IMR-90 (cell line): ENCODE results near the gene BANP. TPM values are rescaled to one million over a fixed set of nuclear protein-coding genes. Genes with fewer than 3 reads are reported as not detected.
"Not testable (repeated sequence)": the region's sequence is repeated elsewhere in the genome, so short reads cannot be mapped to it uniquely, and the experiment has no call there.

Source experiments
- ATAC-seq: fragments of 200-7000 bp; cut with Tn5 transposase; 2 replicates; pipeline ENCODE4 v1.9.1; 2020; ENCODE audit warnings: low read depth, mild to moderate bottlenecking, moderate library complexity
- BruUV-seq: library from RNA; stranded (reverse); fragments of 400-500 nt; replicated peaks from 2 replicates; lab custom pipeline; 2021; lab: Mats Ljungman, UMichigan
- CTCF ChIA-PET: fragments of 300-600 bp; formaldehyde crosslinking; extraction: SDS; loops from one replicate; lab custom pipeline; 2021; ENCODE audit warnings: antibody characterized with exemption; lab: Yijun Ruan, JAX
- POLR2A ChIA-PET: fragments of 300-600 bp; sonication (Branson Sonifier 250); formaldehyde crosslinking; loops from one replicate; lab custom pipeline; 2022; ENCODE audit warnings: antibody characterized with exemption; ENCODE audit not compliant: unreplicated experiment; lab: Charles Lee
- DNase-seq: peaks from one replicate; pipeline ENCODE4 v3.0.0; 2013
- H2AFZ ChIP-seq: replicated peaks from 2 replicates; pipeline ENCODE3; 2013; ENCODE audit warnings: low read length, mild to moderate bottlenecking; ENCODE audit not compliant: poor library complexity
- H2AK5ac ChIP-seq: 2 replicates; pipeline ENCODE4 v1.6.1; 2013; ENCODE audit warnings: low read depth, low read length, inconsistent platforms
- H2AK9ac ChIP-seq: replicated peaks from 2 replicates; pipeline ENCODE3; 2013; ENCODE audit warnings: mild to moderate bottlenecking, low read depth, low read length, moderate library complexity; ENCODE audit not compliant: poor library complexity
- H2BK120ac ChIP-seq: 2 replicates; pipeline ENCODE4 v1.6.1; 2013; ENCODE audit warnings: low read depth, low read length, inconsistent platforms
- H2BK15ac ChIP-seq: 3 replicates; pipeline ENCODE4 v1.6.1; 2013; ENCODE audit warnings: low read depth, low read length, inconsistent platforms
- H2BK20ac ChIP-seq: 2 replicates; pipeline ENCODE4 v1.6.1; 2013; ENCODE audit warnings: low read depth, mild to moderate bottlenecking, inconsistent platforms, low read length, moderate library complexity
- H2BK5ac ChIP-seq: 2 replicates; pipeline ENCODE4 v1.6.1; 2013; ENCODE audit warnings: mild to moderate bottlenecking, low read depth, low read length, inconsistent platforms; ENCODE audit not compliant: poor library complexity, severe bottlenecking
- H3K14ac ChIP-seq: replicated peaks from 2 replicates; pipeline ENCODE4 v1.6.1; 2013; ENCODE audit warnings: low read depth, low read length, inconsistent platforms
- H3K18ac ChIP-seq: 2 replicates; pipeline ENCODE4 v1.6.1; 2013; ENCODE audit warnings: low read depth, low read length, control low read depth
- H3K23ac ChIP-seq: 2 replicates; pipeline ENCODE4 v1.6.1; 2013; ENCODE audit warnings: low read depth, low read length, inconsistent platforms
- H3K27ac ChIP-seq: 2 replicates; pipeline ENCODE4 v1.5.1; 2013; ENCODE audit warnings: mild to moderate bottlenecking, control low read depth, low read length; ENCODE audit not compliant: insufficient read depth
- H3K27me3 ChIP-seq: 2 replicates; pipeline ENCODE4 v1.6.1; 2013; ENCODE audit warnings: low read length; ENCODE audit not compliant: control insufficient read depth, insufficient read depth
- H3K36me3 ChIP-seq: 2 replicates; pipeline ENCODE4 v1.6.1; 2013; ENCODE audit warnings: low read length, mixed read lengths; ENCODE audit not compliant: control insufficient read depth, insufficient read depth
- H3K4ac ChIP-seq: 2 replicates; pipeline ENCODE4 v1.6.1; 2013; ENCODE audit warnings: low read depth, low read length, inconsistent platforms
- H3K4me1 ChIP-seq: 2 replicates; pipeline ENCODE4 v1.6.1; 2013; ENCODE audit warnings: low read length, mixed read lengths; ENCODE audit not compliant: control insufficient read depth, insufficient read depth
- H3K4me2 ChIP-seq: 2 replicates; pipeline ENCODE4 v1.6.1; 2013; ENCODE audit warnings: low read depth, mild to moderate bottlenecking, control low read depth, low read length, moderate library complexity
- H3K4me3 ChIP-seq: 2 replicates; pipeline ENCODE4 v1.5.1; 2013; ENCODE audit warnings: low read depth, mild to moderate bottlenecking, control low read depth, low read length, moderate library complexity; ENCODE audit not compliant: insufficient read depth
- H3K56ac ChIP-seq: 2 replicates; pipeline ENCODE4 v1.6.1; 2013; ENCODE audit warnings: low read length, inconsistent platforms; ENCODE audit not compliant: insufficient read depth; ENCODE audit errors: extremely low read depth
- H3K79me1 ChIP-seq, 2 experiments: 2 replicates each; pipeline ENCODE4 v1.6.1; 2013; ENCODE audit warnings: low read length in 2 of 2, inconsistent platforms in 1 of 2, low read depth in 1 of 2
- H3K9ac ChIP-seq: 2 replicates; pipeline ENCODE4 v1.6.1; 2013; ENCODE audit warnings: low read depth, low read length, control low read depth
- H3K9me1 ChIP-seq: 2 replicates; pipeline ENCODE4 v1.6.1; 2013; ENCODE audit warnings: low read length, inconsistent platforms; ENCODE audit not compliant: insufficient read depth
- H3K9me3 ChIP-seq: 2 replicates; pipeline ENCODE4 v1.6.1; 2013; ENCODE audit warnings: low read length; ENCODE audit not compliant: control insufficient read depth, insufficient read depth
- H4K20me1 ChIP-seq: 2 replicates; pipeline ENCODE4 v1.6.1; 2013; ENCODE audit warnings: low read length, inconsistent platforms; ENCODE audit not compliant: insufficient read depth
- H4K5ac ChIP-seq: 2 replicates; pipeline ENCODE4 v1.6.1; 2013; ENCODE audit warnings: mild to moderate bottlenecking, low read depth, low read length, control low read depth
- H4K8ac ChIP-seq, 2 experiments: 2 replicates each; pipeline ENCODE4 v1.6.1; 2013; ENCODE audit warnings: low read depth in 2 of 2, low read length in 2 of 2, control low read depth in 1 of 2, inconsistent platforms in 1 of 2
- H4K91ac ChIP-seq: 2 replicates; pipeline ENCODE4 v1.6.1; 2013; ENCODE audit warnings: low read depth, low read length, inconsistent platforms; ENCODE audit not compliant: insufficient read depth
- WGBS, 2 experiments: methylation state at CpG; one replicate each; pipeline versions ENCODE4 v1.1.5 to v1.1.7; 2013; ENCODE audit warnings: missing lambda C conversion rate in 2 of 2; ENCODE audit not compliant: insufficient read length in 1 of 2; ENCODE audit errors: extremely low coverage in 2 of 2; 5-methylcytosine and 5-hydroxymethylcytosine counted together
- dilution Hi-C: fragments of 300-500 bp; cut with HindIII; formaldehyde crosslinking; loops from one replicate; pipeline ENCODE4 v1.14.3; 2018; ENCODE audit warnings: low sequenced_read_pairs; ENCODE audit not compliant: unreplicated experiment
- in situ Hi-C: fragments of 300-500 bp; cut with MboI; formaldehyde crosslinking; loops from 3 replicates; pipeline ENCODE4 v1.14.3; 2019; ENCODE audit warnings: low sequenced_read_pairs, inconsistent platforms, mixed read lengths
- intact Hi-C: fragments of 100-400 bp; cut with micrococcal nuclease; formaldehyde crosslinking; loops from 2 replicates; pipeline ENCODE4 v1.10.0; 2022
- polyA plus RNA-seq, 3 experiments: library from polyadenylated mRNA; depleted of rRNA; stranded (reverse); fragments of >200 nt; gene quantifications; 2 replicates each; pipeline ENCODE4 v1.2.3, GENCODE V29; 2012; ENCODE audit warnings: low replicate concordance in 1 of 3
- total RNA-seq: library from RNA; depleted of rRNA; stranded (reverse); fragments of >200 nt; gene quantifications from 2 replicates; pipeline ENCODE4 v1.2.3, GENCODE V29; 2012

BANP gene
- total and polyA plus RNA-seq, 2 of the 4 experiments (the other 2 are of a cell fraction): 17.4 to 17.9 TPM

DNA sequence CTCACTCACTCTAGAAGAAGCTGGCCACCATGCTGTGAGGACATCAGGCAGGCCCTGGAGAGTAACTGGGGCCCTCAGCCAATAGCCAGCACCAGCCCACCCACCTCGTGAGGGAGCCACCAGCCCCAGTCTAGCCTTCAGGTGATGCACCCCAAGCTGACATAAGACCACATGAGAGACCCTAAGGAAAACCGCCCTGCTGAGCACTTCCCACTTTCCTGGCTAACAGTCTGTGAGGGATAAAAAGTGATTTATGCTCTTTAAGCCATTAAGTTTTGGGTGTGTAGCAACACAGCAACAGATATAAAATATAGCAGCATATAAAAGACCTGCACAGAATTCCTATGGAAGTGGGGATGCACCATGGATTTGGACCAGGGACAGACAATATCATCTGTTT is 145.4 kb downstream of the BANP start:
- H2AK9ac ChIP-seq, H2BK120ac ChIP-seq, H2BK20ac ChIP-seq, H2BK5ac ChIP-seq, H3K9ac ChIP-seq, intact Hi-C loops, H4K5ac ChIP-seq, H4K20me1 ChIP-seq, H3K9me1 ChIP-seq, POLR2A ChIA-PET, DNase-seq, H3K4me1 ChIP-seq, H3K18ac ChIP-seq, H3K79me1 ChIP-seq, H4K8ac ChIP-seq, H3K4me3 ChIP-seq, dilution Hi-C loops, in situ Hi-C loops, H3K36me3 ChIP-seq, H4K91ac ChIP-seq, CTCF ChIA-PET, H2BK15ac ChIP-seq, H2AK5ac ChIP-seq, H2AFZ ChIP-seq, H3K4me2 ChIP-seq, H3K14ac ChIP-seq, H3K4ac ChIP-seq, BruUV-seq, H3K23ac ChIP-seq, ATAC-seq, H3K56ac ChIP-seq, H3K27ac ChIP-seq: not testable (repeated sequence)
- no CpG with 5 or more reads among the region's 2 CpGs for whole genome bisulfite sequencing, 2 experiments
- peaks cover 13% of the 10 kb centered on the region for H3K27me3 ChIP-seq
- peaks cover 10% of the 10 kb centered on the region for H3K9me3 ChIP-seq
